Sigmoid colon (tissue), 4 donors: ENCODE measurements around the gene MAST4.

Experiments
- CTCF ChIP-seq, 4 experiments: fragments of 450-650 bp in 3 of 4; fragments of 200-600 bp in 1 of 4; IDR thresholded peaks; one replicate each; pipeline ENCODE4 v1.5.1; 2016 to 2019; ENCODE audit warnings: antibody characterized with exemption in 4 of 4, mild to moderate bottlenecking in 3 of 4, moderate library complexity in 2 of 4
- EP300 ChIP-seq, 4 donors: sonication (generic); formaldehyde crosslinking; IDR thresholded peaks; one replicate each; pipeline ENCODE4 v1.6.1; 2017; ENCODE audit warnings: antibody characterized with exemption in 4 of 4
- POLR2A ChIP-seq, 2 donors: fragments of 450-650 bp; IDR thresholded peaks; one replicate each; pipeline ENCODE4 v1.6.1; 2016; ENCODE audit warnings: antibody characterized with exemption in 2 of 2, mild to moderate bottlenecking in 2 of 2, moderate library complexity in 2 of 2
- POLR2AphosphoS5 ChIP-seq, 4 donors: sonication (generic); formaldehyde crosslinking; IDR thresholded peaks; one replicate each; pipeline ENCODE4 v1.6.1; 2017; ENCODE audit warnings: antibody characterized with exemption in 4 of 4

- TF ChIP-seq POLR2A (IDR thresholded peaks at IDR 0.05) (no peak), CTCF (IDR thresholded peaks at IDR 0.05) (no peak), EP300 (IDR thresholded peaks at IDR 0.05) (no peak), POLR2AphosphoS5 (IDR thresholded peaks at IDR 0.05) (no peak)
Measured at GRCh38 chr5:66882606-66883227, 286.5 kb downstream of the MAST4 start.
